DLD1 (cell line): ENCODE results near the gene CASP10.
"Not testable (repeated sequence)": the region's sequence is repeated elsewhere in the genome, so short reads cannot be mapped to it uniquely, and the experiment has no call there.

Source experiments
- in situ Hi-C: cut with HindIII; loops from 2 replicates; pipeline ENCODE4 v1.10.0; 2017; ENCODE audit warnings: low sequenced_read_pairs

Gene CASP10

GRCh38 chr2:201228271-201228911, 45.5 kb downstream of the CASP10 start:
- in situ Hi-C loops: no loop called here

GRCh38 chr2:201228912-201229290, 46.0 kb downstream of the CASP10 start:
- in situ Hi-C loops: no loop called here

GRCh38 chr2:201231781-201232466, 49.0 kb downstream of the CASP10 start:
- in situ Hi-C loops: no loop called here

GRCh38 chr2:201232467-201232815, 49.5 kb downstream of the CASP10 start:
- in situ Hi-C loops: no loop called here

GRCh38 chr2:201233192-201233811, 50.4 kb downstream of the CASP10 start:
- in situ Hi-C loops: no loop called here

GRCh38 chr2:201233812-201234662, 51.1 kb downstream of the CASP10 start:
- in situ Hi-C loops: no loop called here

GRCh38 chr2:201234663-201235135, 51.8 kb downstream of the CASP10 start:
- in situ Hi-C loops: no loop called here

- in situ Hi-C loops: no loop called here
Measured at GRCh38 chr2:201235860-201236811, 53.2 kb downstream of the CASP10 start.

GRCh38 chr2:201237486-201238123, 54.7 kb downstream of the CASP10 start:
- in situ Hi-C loops: no loop called here

GRCh38 chr2:201239167-201239935, 56.4 kb downstream of the CASP10 start:
- in situ Hi-C loops: not testable (repeated sequence)

- in situ Hi-C loops: no loop called here
Measured at GRCh38 chr2:201242571-201243277, 59.8 kb downstream of the CASP10 start.

- in situ Hi-C loops: no loop called here
Measured at GRCh38 chr2:201244829-201245228, 61.9 kb downstream of the CASP10 start.

- in situ Hi-C loops: no loop called here
Measured at GRCh38 chr2:201246280-201246679, 63.3 kb downstream of the CASP10 start.

GRCh38 chr2:201248288-201248844, 65.4 kb downstream of the CASP10 start:
- in situ Hi-C loops: no loop called here

- in situ Hi-C loops: loop anchor here (25.0 kb wide), 1 partner anchor 137 kb away; no protein-coding TSS in a partner anchor
Measured at GRCh38 chr2:201249889-201250288, 66.9 kb downstream of the CASP10 start.

GRCh38 chr2:201250741-201251140, 67.8 kb downstream of the CASP10 start:
- in situ Hi-C loops: loop anchor here (25.0 kb wide), 1 partner anchor 137 kb away; no protein-coding TSS in a partner anchor

GRCh38 chr2:201254081-201254730, 71.3 kb downstream of the CASP10 start:
- in situ Hi-C loops: loop anchor here (25.0 kb wide), 1 partner anchor 133 kb away; no protein-coding TSS in a partner anchor
